Neutrophil (primary cell): ENCODE results near the gene DBH.

Experiments
- H3K27ac ChIP-seq: fragments of 200-600 bp; sonication (generic); 2 replicates; pipeline ENCODE4 v1.5.1; 2016; ENCODE audit warnings: mild to moderate bottlenecking, moderate library complexity
- H3K27me3 ChIP-seq: fragments of 200-600 bp; sonication (generic); 2 replicates; pipeline ENCODE4 v1.6.0; 2016; ENCODE audit warnings: mild to moderate bottlenecking
- H3K36me3 ChIP-seq: fragments of 200-600 bp; sonication (generic); 2 replicates; pipeline ENCODE4 v1.5.1; 2017
- H3K4me1 ChIP-seq, 2 experiments: fragments of 200-600 bp in 1 of 2; sonication (generic) in 1 of 2; 1 replicate in 1 of 2; 2 replicates in 1 of 2; pipeline versions ENCODE4 v1.5.1 to v1.6.1; 2013 to 2016; ENCODE audit warnings: low read depth in 1 of 2, low read length in 1 of 2, mild to moderate bottlenecking in 1 of 2, moderate library complexity in 1 of 2; ENCODE audit not compliant: control insufficient read depth in 1 of 2, insufficient read depth in 1 of 2
- H3K4me3 ChIP-seq, 2 experiments: fragments of 200-600 bp in 1 of 2; sonication (generic) in 1 of 2; 1 replicate in 1 of 2; 2 replicates in 1 of 2; pipeline ENCODE4 v1.5.1; 2013 to 2016; ENCODE audit warnings: low read depth in 1 of 2, low read length in 1 of 2, mild to moderate bottlenecking in 1 of 2, moderate library complexity in 1 of 2
- H3K9me3 ChIP-seq: fragments of 200-600 bp; sonication (generic); 2 replicates; pipeline ENCODE4 v1.5.1; 2016
- TF ChIP-seq, protein P1 (sequence below): fragments of 200-600 bp; sonication (generic); IDR thresholded peaks from 2 replicates; pipeline ENCODE4 v1.5.1; 2016; ENCODE audit warnings: antibody characterized with exemption

The DBH gene

GRCh38 chr9:133684936-133685361 is 48.8 kb downstream of the DBH start:
- H3K4me1 ChIP-seq, result no peaks in the 10 kb centered on the region
- H3K27me3 ChIP-seq, result no peaks in the 10 kb centered on the region
- no peaks in the 10 kb centered on the region for H3K36me3 ChIP-seq
- H3K4me3 ChIP-seq, result no peak overlapping the region
- TF ChIP-seq, protein P1, sequence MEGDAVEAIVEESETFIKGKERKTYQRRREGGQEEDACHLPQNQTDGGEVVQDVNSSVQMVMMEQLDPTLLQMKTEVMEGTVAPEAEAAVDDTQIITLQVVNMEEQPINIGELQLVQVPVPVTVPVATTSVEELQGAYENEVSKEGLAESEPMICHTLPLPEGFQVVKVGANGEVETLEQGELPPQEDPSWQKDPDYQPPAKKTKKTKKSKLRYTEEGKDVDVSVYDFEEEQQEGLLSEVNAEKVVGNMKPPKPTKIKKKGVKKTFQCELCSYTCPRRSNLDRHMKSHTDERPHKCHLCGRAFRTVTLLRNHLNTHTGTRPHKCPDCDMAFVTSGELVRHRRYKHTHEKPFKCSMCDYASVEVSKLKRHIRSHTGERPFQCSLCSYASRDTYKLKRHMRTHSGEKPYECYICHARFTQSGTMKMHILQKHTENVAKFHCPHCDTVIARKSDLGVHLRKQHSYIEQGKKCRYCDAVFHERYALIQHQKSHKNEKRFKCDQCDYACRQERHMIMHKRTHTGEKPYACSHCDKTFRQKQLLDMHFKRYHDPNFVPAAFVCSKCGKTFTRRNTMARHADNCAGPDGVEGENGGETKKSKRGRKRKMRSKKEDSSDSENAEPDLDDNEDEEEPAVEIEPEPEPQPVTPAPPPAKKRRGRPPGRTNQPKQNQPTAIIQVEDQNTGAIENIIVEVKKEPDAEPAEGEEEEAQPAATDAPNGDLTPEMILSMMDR, result no peak
- H3K27ac ChIP-seq, result no peak overlapping the region
- H3K9me3 ChIP-seq, result no peaks in the 10 kb centered on the region

DNA sequence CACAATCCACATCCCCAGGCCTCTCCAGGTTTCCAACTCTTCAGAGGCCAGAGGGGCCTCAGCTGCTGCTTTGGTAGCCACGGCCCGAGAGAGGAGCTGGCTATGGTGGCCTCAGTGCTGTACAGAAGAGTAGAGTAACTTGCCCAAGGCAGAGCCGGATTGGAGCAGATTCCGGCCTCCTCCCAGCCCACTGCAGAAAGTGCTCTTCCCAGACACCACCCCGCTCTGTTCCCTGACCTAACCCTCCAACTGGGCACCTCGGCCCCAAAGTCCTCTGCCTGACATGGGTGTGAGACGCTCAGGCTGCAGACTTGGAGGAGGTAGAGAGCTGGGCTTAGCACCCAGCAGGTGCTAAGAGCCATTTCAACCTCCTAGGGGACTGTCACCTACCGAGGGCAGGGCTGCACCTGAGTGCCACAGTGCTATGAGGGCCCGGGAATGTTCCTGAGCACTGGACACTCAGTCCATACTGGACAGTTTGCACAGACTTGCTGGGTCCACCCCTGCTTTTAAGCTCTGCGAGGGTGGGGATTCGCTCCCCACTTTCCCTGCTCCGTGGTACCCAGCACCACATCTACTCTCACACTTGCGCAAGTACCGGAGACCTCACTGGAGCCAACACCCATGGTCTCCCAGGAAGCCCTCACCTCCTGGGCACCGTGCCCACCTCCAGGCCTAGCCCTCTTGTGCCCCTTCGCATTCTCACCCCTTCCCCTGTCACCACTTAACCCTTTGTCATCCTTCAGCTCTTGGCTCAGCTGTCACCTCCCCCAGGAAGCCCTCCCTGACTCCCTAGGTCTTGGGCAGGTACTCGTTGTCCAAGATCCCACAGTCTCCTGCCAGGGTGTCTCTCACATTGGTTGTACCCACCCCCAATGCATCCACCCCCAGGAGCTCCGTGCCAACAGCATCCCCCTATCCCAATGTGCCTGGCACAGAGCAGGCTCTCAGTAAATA is 49.8 kb downstream of the DBH start:
- H3K36me3 ChIP-seq, result no peaks in the 10 kb centered on the region
- no peaks in the 10 kb centered on the region for H3K27me3 ChIP-seq
- no peaks in the 10 kb centered on the region for H3K9me3 ChIP-seq
- H3K4me1 ChIP-seq, result no peaks in the 10 kb centered on the region
- H3K27ac ChIP-seq, result no peak overlapping the region
- no peak overlapping the region for H3K4me3 ChIP-seq
- TF ChIP-seq, protein P1, result no peak

- H3K27ac ChIP-seq, result no peak overlapping the region
- H3K4me1 ChIP-seq, result no peaks in the 10 kb centered on the region
- no peaks in the 10 kb centered on the region for H3K36me3 ChIP-seq
- no peaks in the 10 kb centered on the region for H3K9me3 ChIP-seq
- no peaks in the 10 kb centered on the region for H3K27me3 ChIP-seq
- TF ChIP-seq, protein P1, result no peak
- H3K4me3 ChIP-seq, result no peak overlapping the region
These were observed 50.7 kb downstream of the DBH start for GRCh38 chr9:133686642-133687575.

GRCh38 chr9:133687856-133688761 is 51.9 kb downstream of the DBH start:
- Histone ChIP-seq H3K27ac (no peak overlapping the region), H3K27me3 (no peaks in the 10 kb centered on the region), H3K4me1 (no peaks in the 10 kb centered on the region), H3K9me3 (no peaks in the 10 kb centered on the region), H3K4me3 (no peak overlapping the region), H3K36me3 (no peaks in the 10 kb centered on the region)
- TF ChIP-seq, protein P1, result no peak
